ENCODE results near the gene PAQR5. TPM values are rescaled to one million over a fixed set of nuclear protein-coding genes. Genes with fewer than 3 reads are reported as not detected.
A peak's percentile ranks its signal among the peaks of the same experiment; 100 is the strongest.

PAQR5 gene
- total RNA-seq, 1 experiment from 2014 or later, result 34.0 TPM

DNA sequence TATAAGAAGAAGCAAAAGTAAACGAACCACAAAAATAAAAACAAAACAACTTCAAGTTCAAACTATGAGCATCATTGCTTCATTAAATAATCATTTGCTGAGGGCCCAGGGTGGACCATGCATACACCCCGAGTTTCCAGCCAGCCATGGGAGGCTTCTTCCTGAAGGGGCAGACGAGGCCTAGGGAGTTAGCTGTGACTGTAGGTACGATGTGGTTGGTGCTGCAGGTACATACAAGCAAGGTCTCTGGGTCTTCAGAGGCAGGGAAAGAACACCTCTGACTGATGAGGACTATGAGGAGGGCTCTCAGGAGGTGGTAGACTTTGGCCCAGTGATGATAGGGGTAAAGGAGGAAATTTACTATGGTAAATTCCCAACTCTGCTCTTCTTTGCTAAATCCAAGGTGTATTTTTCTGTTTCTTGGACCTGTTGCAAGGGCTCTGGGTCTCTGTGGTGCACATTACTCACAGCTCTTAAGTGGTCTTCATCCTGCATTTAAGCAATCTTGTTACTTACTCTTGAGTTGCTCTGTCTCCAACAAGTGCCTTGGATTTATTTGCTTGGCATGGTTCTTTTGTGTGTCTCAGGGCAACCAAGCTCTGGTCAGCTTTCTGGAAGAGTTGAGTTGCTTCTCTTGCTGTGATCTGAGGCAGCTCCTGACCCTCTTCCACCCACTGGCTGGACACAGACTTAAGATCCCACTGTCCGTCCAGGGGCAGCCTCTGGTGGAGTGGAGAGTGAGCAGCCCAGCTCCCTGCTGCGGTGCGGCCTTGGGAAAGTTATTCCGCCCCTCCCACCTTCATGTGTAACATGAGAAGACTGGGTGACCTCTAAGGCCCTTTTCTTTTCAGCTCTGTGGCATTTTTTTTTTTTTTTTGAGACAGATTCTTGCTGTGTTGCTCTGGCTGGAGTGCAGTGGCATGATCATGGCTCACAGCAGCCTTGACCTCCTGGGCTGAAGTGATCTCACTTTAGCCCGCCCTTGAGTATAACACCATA is 59.4 kb downstream of the PAQR5 start:
- no peak for TF ChIP-seq EZH2phosphoT487 (IDR thresholded peaks at IDR 0.05; ENCODE audit: borderline replicate concordance)
- peak; percentile 30; the same call in 1 of the 2 replicates for TF ChIP-seq SP1 (IDR thresholded peaks at IDR 0.05; ENCODE audit: low read depth)
- DNase-seq (ENCODE audit: low read depth, low spot score), result peak; percentile 24
- Histone ChIP-seq H3K9me2 (ENCODE audit: insufficient read depth) (no peaks in the 10 kb centered on the region), H3K4me1 (ENCODE audit: control insufficient read depth in 1 of 2, insufficient read depth in 2 of 2, low read length in 2 of 2) (peaks cover 17 to 30% of the 10 kb centered on the region in 2 experiments), H3K9ac (ENCODE audit: low read length) (no peak overlapping the region), H3K36me3 (ENCODE audit: control insufficient read depth in 1 of 2, insufficient read depth in 2 of 2, low read length in 2 of 2) (no peaks in the 10 kb centered on the region; a peak in 1 of 4 replicates), H4K20me1 (ENCODE audit: insufficient read depth) (no peaks in the 10 kb centered on the region), H3K9me3 (ENCODE audit: control insufficient read depth in 1 of 2, insufficient read depth in 1 of 2, low read depth in 1 of 2, low read length in 2 of 2) (no peaks in the 10 kb centered on the region), H3K27me3 (ENCODE audit: insufficient read depth, low read length) (no peaks in the 10 kb centered on the region), H3K27ac (ENCODE audit: low read depth, low read length) (no peak overlapping the region), H2AFZ (ENCODE audit: low read depth, low read length, poor library complexity, severe bottlenecking) (no peak overlapping the region), H3K79me2 (ENCODE audit: insufficient read depth, low read length) (no peaks in the 10 kb centered on the region), H3K4me3 (replicated peaks in 1 of 2; ENCODE audit: low read depth in 1 of 2, low read length in 2 of 2) (no peak overlapping the region), H3K4me2 (ENCODE audit: low read length) (peak overlapping the region; percentile 55)
- ChIA-PET POLR2A (no interaction called here), CTCF (no interaction called here), RAD21 (ENCODE audit: low non-redundant PET in 1 of 2, low total read pairs in 2 of 2, uncharacterized antibody in 2 of 2, unreplicated experiment in 2 of 2) (interaction anchor here in 1 of 2 experiments (0.7 kb wide), 1 partner anchor 32 kb away, joined by 4 read pairs; no protein-coding TSS in a partner anchor)
- peak; percentile 91 for ATAC-seq
- intact Hi-C loops (cut with micrococcal nuclease), result no loop called here
- BruUV-seq (replicated peaks), result no TSS peak

DNA sequence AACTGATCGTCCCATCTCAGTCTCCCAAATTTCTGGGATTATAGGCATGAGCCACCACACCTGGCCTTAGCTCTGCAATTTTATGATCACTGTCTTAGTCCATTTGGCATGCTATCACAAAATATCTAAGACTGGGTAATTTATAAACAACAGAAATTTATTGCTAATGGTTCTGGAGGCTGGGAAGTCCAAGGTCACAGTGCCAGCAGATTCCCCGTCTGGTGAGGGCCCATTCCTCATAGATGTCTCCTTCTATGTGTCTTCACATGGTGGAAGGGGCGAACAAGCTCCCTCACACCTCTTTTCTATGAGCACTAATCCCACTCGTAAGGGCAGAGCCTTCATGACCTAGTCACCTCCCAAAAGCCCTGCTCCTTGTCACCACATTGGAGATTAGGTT is 60.1 kb downstream of the PAQR5 start:
- RAD21 ChIA-PET (ENCODE audit: low non-redundant PET in 1 of 2, low total read pairs in 2 of 2, uncharacterized antibody in 2 of 2, unreplicated experiment in 2 of 2), result no interaction called here
- POLR2A ChIA-PET, result no interaction called here
- Histone ChIP-seq H3K4me1 (ENCODE audit: control insufficient read depth in 1 of 2, insufficient read depth in 2 of 2, low read length in 2 of 2) (peaks cover 17 to 31% of the 10 kb centered on the region in 2 experiments), H3K79me2 (ENCODE audit: insufficient read depth, low read length) (no peaks in the 10 kb centered on the region), H3K9ac (ENCODE audit: low read length) (no peak overlapping the region), H3K36me3 (ENCODE audit: control insufficient read depth in 1 of 2, insufficient read depth in 2 of 2, low read length in 2 of 2) (no peaks in the 10 kb centered on the region; a peak in 1 of 4 replicates), H3K4me2 (ENCODE audit: low read length) (peak overlapping the region; percentile 55), H3K27ac (ENCODE audit: low read depth, low read length) (no peak overlapping the region), H3K27me3 (ENCODE audit: insufficient read depth, low read length) (no peaks in the 10 kb centered on the region), H3K9me2 (ENCODE audit: insufficient read depth) (no peaks in the 10 kb centered on the region), H3K9me3 (ENCODE audit: control insufficient read depth in 1 of 2, insufficient read depth in 1 of 2, low read depth in 1 of 2, low read length in 2 of 2) (no peaks in the 10 kb centered on the region), H2AFZ (ENCODE audit: low read depth, low read length, poor library complexity, severe bottlenecking) (no peak overlapping the region), H4K20me1 (ENCODE audit: insufficient read depth) (no peaks in the 10 kb centered on the region), H3K4me3 (replicated peaks in 1 of 2; ENCODE audit: low read depth in 1 of 2, low read length in 2 of 2) (no peak overlapping the region)
- intact Hi-C loops (cut with micrococcal nuclease), result no loop called here
- TF ChIP-seq CEBPB (IDR thresholded peaks at IDR 0.05; ENCODE audit: low read depth) (no peak), YY1 (IDR thresholded peaks at IDR 0.05; ENCODE audit: extremely low read depth, insufficient replicate concordance, low read depth, low read length) (no peak), EZH2 (IDR thresholded peaks at IDR 0.05) (no peak), SIN3A (IDR thresholded peaks at IDR 0.05; ENCODE audit: low read depth) (no peak), CBX3 (IDR thresholded peaks at IDR 0.05; ENCODE audit: low read depth) (no peak), ZFX (IDR thresholded peaks at IDR 0.05) (no peak), SP1 (IDR thresholded peaks at IDR 0.05; ENCODE audit: low read depth) (no peak), POLR2A (IDR thresholded peaks at IDR 0.05; ENCODE audit: borderline replicate concordance, extremely low read depth, insufficient read depth, insufficient read length) (no peak), ELF1 (IDR thresholded peaks at IDR 0.05; ENCODE audit: borderline replicate concordance, low read depth) (no peak)
- TF ChIP-seq, protein P1, sequence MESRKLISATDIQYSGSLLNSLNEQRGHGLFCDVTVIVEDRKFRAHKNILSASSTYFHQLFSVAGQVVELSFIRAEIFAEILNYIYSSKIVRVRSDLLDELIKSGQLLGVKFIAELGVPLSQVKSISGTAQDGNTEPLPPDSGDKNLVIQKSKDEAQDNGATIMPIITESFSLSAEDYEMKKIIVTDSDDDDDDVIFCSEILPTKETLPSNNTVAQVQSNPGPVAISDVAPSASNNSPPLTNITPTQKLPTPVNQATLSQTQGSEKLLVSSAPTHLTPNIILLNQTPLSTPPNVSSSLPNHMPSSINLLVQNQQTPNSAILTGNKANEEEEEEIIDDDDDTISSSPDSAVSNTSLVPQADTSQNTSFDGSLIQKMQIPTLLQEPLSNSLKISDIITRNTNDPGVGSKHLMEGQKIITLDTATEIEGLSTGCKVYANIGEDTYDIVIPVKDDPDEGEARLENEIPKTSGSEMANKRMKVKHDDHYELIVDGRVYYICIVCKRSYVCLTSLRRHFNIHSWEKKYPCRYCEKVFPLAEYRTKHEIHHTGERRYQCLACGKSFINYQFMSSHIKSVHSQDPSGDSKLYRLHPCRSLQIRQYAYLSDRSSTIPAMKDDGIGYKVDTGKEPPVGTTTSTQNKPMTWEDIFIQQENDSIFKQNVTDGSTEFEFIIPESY (IDR thresholded peaks at IDR 0.05; ENCODE audit: extremely low read depth, insufficient replicate concordance, low read length), result no peak
- TF ChIP-seq, protein P2, sequence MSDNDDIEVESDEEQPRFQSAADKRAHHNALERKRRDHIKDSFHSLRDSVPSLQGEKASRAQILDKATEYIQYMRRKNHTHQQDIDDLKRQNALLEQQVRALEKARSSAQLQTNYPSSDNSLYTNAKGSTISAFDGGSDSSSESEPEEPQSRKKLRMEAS (IDR thresholded peaks at IDR 0.05), result no peak
- ATAC-seq (no peak), DNase-seq (ENCODE audit: low read depth, low spot score) (no peak)
- BruUV-seq (replicated peaks), result no TSS peak
- CTCF ChIA-PET, result no interaction called here

Data from HCT116 (cell line).